Measurements from ENCODE around the gene ZNF423. TPM values are rescaled to one million over a fixed set of nuclear protein-coding genes. Genes with fewer than 3 reads are reported as not detected.

Gene ZNF423
- total and polyA plus RNA-seq, 2 of the 13 experiments (the other 11 are each of a cell fraction or from before 2014, with no cell fraction given) = 0.07 to 0.31 TPM

DNA sequence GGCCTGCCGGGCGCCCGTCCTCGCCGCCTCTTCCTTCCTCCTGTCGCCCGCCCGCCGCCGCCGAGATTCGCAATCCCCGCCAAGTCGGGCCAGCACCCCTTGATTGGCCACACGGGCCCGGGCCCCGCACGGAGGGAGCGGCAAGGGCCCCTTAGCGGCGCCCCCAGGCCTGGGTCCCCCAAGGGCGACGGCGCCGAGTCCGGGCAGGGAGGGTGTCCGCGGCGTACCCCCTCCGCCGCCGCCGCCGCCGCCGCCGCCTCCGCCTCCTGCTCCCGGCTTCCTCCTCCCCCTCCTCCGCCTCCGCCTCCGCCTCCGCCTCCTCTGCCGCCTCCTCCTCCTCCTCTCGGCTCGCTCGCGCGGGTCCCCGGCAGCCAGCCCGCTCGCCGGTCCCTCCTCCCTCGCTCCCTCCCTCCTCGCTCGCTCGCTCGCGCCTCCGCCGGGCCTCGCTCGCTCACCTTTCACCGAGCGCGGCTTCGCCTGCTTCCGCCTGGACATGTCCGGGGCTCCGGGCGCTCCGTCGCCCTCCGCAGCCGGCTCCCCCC lies 561 bp downstream of the ZNF423 start (continued):
- TF ChIP-seq, protein P1, sequence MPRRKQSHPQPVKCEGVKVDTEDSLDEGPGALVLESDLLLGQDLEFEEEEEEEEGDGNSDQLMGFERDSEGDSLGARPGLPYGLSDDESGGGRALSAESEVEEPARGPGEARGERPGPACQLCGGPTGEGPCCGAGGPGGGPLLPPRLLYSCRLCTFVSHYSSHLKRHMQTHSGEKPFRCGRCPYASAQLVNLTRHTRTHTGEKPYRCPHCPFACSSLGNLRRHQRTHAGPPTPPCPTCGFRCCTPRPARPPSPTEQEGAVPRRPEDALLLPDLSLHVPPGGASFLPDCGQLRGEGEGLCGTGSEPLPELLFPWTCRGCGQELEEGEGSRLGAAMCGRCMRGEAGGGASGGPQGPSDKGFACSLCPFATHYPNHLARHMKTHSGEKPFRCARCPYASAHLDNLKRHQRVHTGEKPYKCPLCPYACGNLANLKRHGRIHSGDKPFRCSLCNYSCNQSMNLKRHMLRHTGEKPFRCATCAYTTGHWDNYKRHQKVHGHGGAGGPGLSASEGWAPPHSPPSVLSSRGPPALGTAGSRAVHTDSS (CRISPR knock-in tag; conservative IDR thresholded peaks at IDR 0.05) = no peak
- TF ChIP-seq, protein P2, sequence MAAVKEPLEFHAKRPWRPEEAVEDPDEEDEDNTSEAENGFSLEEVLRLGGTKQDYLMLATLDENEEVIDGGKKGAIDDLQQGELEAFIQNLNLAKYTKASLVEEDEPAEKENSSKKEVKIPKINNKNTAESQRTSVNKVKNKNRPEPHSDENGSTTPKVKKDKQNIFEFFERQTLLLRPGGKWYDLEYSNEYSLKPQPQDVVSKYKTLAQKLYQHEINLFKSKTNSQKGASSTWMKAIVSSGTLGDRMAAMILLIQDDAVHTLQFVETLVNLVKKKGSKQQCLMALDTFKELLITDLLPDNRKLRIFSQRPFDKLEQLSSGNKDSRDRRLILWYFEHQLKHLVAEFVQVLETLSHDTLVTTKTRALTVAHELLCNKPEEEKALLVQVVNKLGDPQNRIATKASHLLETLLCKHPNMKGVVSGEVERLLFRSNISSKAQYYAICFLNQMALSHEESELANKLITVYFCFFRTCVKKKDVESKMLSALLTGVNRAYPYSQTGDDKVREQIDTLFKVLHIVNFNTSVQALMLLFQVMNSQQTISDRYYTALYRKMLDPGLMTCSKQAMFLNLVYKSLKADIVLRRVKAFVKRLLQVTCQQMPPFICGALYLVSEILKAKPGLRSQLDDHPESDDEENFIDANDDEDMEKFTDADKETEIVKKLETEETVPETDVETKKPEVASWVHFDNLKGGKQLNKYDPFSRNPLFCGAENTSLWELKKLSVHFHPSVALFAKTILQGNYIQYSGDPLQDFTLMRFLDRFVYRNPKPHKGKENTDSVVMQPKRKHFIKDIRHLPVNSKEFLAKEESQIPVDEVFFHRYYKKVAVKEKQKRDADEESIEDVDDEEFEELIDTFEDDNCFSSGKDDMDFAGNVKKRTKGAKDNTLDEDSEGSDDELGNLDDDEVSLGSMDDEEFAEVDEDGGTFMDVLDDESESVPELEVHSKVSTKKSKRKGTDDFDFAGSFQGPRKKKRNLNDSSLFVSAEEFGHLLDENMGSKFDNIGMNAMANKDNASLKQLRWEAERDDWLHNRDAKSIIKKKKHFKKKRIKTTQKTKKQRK (IDR thresholded peaks at IDR 0.05; ENCODE audit: low read length) = no peak
- TF ChIP-seq, protein P3, sequence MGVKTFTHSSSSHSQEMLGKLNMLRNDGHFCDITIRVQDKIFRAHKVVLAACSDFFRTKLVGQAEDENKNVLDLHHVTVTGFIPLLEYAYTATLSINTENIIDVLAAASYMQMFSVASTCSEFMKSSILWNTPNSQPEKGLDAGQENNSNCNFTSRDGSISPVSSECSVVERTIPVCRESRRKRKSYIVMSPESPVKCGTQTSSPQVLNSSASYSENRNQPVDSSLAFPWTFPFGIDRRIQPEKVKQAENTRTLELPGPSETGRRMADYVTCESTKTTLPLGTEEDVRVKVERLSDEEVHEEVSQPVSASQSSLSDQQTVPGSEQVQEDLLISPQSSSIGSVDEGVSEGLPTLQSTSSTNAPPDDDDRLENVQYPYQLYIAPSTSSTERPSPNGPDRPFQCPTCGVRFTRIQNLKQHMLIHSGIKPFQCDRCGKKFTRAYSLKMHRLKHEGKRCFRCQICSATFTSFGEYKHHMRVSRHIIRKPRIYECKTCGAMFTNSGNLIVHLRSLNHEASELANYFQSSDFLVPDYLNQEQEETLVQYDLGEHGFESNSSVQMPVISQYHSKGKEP (CRISPR knock-in tag; IDR thresholded peaks at IDR 0.05) = no peak

DNA sequence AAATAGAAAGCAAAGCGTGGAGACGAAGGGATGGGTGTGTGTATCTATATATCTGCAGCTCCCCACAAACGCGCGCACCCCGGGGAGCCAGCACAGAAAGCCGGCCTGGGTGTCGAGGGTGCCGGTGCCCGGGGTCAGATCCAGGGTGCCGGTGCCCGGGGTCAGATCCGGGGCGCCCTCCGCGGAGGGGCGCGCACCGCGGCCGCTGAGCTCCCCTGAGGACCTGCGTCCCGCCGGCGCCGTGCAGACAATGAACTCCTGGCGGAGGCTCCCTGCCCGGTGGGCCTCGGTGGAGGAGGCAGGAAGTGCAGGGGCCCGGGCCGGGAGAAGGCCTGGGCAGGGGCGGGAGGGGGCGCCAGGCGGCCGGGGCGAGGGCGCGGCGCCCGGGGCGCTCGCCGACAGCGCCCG lies 1.1 kb downstream of the ZNF423 start:
- no TSS peak for BruUV-seq (replicated peaks)
- in situ Hi-C loops (cut with HindIII; ENCODE audit: extremely low pct_ligation_motif_present, low pct_unique_long_range_greater_than_20kb) = no loop called here
- Histone ChIP-seq H3K9ac (ENCODE audit: insufficient read depth, low read depth, low read length) (no peak overlapping the region), H3K27ac (ENCODE audit: extremely low read length, insufficient read depth, low read length) (no peak overlapping the region), H3K4me1 (ENCODE audit: insufficient read depth, low read length) (peaks cover 7% of the 10 kb centered on the region), H3K9me3 (ENCODE audit: low read length) (no peaks in the 10 kb centered on the region), H4K20me1 (ENCODE audit: insufficient read depth, low read length) (peaks cover 5% of the 10 kb centered on the region), H3K79me2 (ENCODE audit: insufficient read depth, low read length) (no peaks in the 10 kb centered on the region), H3K4me2 (ENCODE audit: low read depth, low read length) (peak overlapping the region; percentile 73), H3K27me3 (ENCODE audit: control insufficient read depth in 1 of 2, insufficient read depth in 2 of 2, low read length in 2 of 2) (peaks cover 17 to 79% of the 10 kb centered on the region in 2 experiments), H3K4me3 (replicated peaks in 1 of 3; ENCODE audit: insufficient read depth in 1 of 3, low read depth in 2 of 3, low read length in 3 of 3) (peak overlapping the region; percentile 59 to 73 (median 68); a peak in 4 of 6 replicates), H2AFZ (ENCODE audit: low read length) (no peak overlapping the region), H3K36me3 (replicated peaks in 1 of 2; ENCODE audit: control insufficient read depth in 1 of 2, insufficient read depth in 2 of 2, low read length in 2 of 2) (no peaks in the 10 kb centered on the region)
- CTCF ChIA-PET (ENCODE audit: low intra/inter-chr PET ratio, low total read pairs) = no interaction called here
- 88% methylated on average over 2 of the region's 45 CpGs for WGBS (ENCODE audit: low lambda C conversion rate)
- intact Hi-C loops (cut with micrococcal nuclease; ENCODE audit: unreplicated experiment) = loop anchor here (5.0 kb wide), 1 partner anchor 68 kb away; no protein-coding TSS in a partner anchor
- POLR2A ChIA-PET = no interaction called here
- ATAC-seq (peak; percentile 37), DNase-seq (ENCODE audit: low spot score) (no peak), FAIRE-seq (no peak)
- TF ChIP-seq, protein P4, sequence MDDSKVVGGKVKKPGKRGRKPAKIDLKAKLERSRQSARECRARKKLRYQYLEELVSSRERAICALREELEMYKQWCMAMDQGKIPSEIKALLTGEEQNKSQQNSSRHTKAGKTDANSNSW (CRISPR knock-in tag; IDR thresholded peaks at IDR 0.05; ENCODE audit: borderline replicate concordance) = no peak
- peak; percentile 40; the same call in 1 of the 2 replicates for TF ChIP-seq GABPA (IDR thresholded peaks at IDR 0.05; ENCODE audit: low read depth, low read length)
- TF ChIP-seq GABPA (CRISPR knock-in tag; IDR thresholded peaks at IDR 0.05; ENCODE audit: low read depth) = peak; percentile 49
- TF ChIP-seq NFKB2 (CRISPR knock-in tag; IDR thresholded peaks at IDR 0.05; ENCODE audit: borderline replicate concordance) = 0 out of 2 replicates have a peak, but pooled peaks have one; percentile 11
- TF ChIP-seq, protein P5, sequence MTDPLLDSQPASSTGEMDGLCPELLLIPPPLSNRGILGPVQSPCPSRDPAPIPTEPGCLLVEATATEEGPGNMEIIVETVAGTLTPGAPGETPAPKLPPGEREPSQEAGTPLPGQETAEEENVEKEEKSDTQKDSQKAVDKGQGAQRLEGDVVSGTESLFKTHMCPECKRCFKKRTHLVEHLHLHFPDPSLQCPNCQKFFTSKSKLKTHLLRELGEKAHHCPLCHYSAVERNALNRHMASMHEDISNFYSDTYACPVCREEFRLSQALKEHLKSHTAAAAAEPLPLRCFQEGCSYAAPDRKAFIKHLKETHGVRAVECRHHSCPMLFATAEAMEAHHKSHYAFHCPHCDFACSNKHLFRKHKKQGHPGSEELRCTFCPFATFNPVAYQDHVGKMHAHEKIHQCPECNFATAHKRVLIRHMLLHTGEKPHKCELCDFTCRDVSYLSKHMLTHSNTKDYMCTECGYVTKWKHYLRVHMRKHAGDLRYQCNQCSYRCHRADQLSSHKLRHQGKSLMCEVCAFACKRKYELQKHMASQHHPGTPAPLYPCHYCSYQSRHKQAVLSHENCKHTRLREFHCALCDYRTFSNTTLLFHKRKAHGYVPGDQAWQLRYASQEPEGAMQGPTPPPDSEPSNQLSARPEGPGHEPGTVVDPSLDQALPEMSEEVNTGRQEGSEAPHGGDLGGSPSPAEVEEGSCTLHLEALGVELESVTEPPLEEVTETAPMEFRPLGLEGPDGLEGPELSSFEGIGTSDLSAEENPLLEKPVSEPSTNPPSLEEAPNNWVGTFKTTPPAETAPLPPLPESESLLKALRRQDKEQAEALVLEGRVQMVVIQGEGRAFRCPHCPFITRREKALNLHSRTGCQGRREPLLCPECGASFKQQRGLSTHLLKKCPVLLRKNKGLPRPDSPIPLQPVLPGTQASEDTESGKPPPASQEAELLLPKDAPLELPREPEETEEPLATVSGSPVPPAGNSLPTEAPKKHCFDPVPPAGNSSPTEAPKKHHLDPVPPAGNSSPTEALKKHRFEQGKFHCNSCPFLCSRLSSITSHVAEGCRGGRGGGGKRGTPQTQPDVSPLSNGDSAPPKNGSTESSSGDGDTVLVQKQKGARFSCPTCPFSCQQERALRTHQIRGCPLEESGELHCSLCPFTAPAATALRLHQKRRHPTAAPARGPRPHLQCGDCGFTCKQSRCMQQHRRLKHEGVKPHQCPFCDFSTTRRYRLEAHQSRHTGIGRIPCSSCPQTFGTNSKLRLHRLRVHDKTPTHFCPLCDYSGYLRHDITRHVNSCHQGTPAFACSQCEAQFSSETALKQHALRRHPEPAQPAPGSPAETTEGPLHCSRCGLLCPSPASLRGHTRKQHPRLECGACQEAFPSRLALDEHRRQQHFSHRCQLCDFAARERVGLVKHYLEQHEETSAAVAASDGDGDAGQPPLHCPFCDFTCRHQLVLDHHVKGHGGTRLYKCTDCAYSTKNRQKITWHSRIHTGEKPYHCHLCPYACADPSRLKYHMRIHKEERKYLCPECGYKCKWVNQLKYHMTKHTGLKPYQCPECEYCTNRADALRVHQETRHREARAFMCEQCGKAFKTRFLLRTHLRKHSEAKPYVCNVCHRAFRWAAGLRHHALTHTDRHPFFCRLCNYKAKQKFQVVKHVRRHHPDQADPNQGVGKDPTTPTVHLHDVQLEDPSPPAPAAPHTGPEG (CRISPR knock-in tag; IDR thresholded peaks at IDR 0.05) = no peak
- TF ChIP-seq ZSCAN25 (CRISPR knock-in tag; IDR thresholded peaks at IDR 0.05) = 0 out of 2 replicates have a peak, but pooled peaks have one; percentile 19

Data from HepG2 (cell line).